GM04503 (cell line): ENCODE results near the gene RFFL.
"Not testable (repeated sequence)": the region's sequence is repeated elsewhere in the genome, so short reads cannot be mapped to it uniquely, and the experiment has no call there.

Experiments used
- DNase-seq: peaks from one replicate; pipeline ENCODE4 v3.0.0-alpha.2; 2012; ENCODE audit warnings: low read depth

The RFFL gene, protein sequence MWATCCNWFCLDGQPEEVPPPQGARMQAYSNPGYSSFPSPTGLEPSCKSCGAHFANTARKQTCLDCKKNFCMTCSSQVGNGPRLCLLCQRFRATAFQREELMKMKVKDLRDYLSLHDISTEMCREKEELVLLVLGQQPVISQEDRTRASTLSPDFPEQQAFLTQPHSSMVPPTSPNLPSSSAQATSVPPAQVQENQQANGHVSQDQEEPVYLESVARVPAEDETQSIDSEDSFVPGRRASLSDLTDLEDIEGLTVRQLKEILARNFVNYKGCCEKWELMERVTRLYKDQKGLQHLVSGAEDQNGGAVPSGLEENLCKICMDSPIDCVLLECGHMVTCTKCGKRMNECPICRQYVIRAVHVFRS

DNA sequence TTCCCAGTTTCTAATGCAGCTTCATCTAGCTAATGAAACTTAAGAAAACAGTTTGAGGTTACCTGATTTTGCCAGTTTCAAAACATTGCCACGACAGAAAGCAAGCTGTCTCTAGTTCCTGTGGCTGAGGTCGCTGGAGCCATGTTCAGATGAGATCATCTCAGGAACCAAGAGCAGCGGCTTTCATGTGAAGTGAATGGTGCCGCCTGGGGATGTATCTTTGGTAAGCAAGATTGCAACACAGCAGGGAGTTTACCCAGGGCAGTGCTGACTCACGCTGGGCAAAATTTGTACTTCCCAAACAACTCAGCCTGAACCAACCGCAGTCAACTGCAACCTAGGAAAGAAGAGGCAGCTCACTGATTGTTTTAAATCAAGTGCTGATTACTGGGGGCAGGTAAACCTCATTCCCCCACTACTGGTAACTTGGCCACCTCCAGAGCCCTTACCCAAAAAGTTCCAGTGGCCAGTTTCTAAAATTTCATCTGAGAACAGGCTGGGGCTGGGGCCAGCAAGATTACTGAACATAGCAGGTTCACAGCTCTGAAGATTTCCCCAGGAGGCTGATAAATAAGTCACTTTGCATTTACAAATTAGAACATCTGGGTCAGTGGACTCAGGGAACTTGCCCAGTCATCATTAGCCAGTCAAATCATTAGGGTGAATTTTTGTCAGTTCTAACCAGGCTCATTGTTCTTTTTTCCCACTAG is at the start of gene RFFL:
TSS of gene RFFL (minus strand) at position 194 of the 710 bp plus-strand sequence. CDS start 37,154 bp downstream, outside the sequence.
- DNase-seq = peak; percentile 94

DNA sequence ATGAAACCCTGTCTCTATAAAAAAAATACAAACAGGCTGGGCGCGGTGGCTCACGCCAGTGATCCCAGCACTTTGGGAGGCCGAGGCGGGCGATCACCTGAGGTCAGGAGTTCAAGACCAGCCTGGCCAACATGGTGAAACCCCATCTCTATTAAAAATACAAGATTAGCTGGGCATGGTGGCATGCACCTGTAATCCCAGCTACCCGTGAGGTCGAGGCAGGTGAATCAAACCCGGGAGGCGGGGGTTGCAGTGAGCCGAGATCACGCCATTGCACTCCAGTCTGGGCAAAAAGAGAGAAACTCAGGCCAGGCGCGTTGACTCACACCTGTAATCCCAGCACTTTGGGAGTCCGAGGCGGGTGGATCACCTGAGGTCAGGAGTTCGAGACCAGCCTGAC is 47.3 kb upstream of the RFFL start:
- DNase-seq = not testable (repeated sequence)

DNA sequence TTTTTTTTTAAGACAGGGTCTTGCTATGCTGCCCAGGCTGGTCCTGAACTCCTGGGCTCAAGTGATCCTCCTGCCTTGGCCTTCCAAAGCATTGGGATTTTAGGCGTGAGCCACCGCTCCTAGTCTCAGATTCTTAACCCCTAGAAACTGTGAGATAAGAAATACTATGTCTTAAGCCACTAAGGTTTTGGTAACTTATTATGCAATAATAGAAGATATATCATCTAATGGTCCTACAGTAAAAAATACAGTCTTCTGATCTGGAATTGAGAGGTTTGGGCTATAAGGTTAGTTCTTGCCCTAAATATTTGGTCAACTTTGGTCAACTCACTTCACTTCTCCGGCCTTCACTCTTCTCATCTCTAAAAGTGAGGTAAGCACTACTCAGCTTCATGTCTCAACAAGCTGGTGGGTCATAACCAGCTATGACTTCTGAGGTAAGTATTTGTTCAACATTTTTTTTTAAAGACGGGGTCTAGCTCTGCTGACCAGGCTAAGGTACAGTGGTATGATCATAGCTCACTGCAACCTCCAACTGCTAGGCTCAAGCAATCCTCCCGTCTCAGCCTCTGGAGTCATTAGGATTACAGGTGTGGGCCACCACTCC is 41.4 kb upstream of the RFFL start:
- DNase-seq = no peak

DNA sequence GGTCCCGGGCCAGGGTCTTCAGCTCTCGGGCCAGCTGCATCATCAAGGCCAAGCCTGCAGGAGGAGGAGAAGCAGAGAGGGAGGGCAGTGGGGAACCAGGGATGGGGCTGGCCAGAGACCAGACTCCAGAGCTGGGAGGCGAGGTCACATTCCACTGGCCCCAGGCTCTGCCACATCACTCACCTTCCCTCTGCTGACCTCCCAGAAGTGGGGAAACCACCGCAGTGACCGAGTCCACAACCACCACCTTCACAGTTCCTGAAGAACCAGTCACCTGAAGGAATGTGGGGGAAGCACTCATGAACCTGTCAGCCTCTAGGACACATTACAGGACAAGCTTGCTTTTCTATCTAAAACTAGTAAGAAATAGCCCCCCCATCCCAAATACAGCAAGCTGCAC is 39.8 kb upstream of the RFFL start:
- DNase-seq = no peak

DNA sequence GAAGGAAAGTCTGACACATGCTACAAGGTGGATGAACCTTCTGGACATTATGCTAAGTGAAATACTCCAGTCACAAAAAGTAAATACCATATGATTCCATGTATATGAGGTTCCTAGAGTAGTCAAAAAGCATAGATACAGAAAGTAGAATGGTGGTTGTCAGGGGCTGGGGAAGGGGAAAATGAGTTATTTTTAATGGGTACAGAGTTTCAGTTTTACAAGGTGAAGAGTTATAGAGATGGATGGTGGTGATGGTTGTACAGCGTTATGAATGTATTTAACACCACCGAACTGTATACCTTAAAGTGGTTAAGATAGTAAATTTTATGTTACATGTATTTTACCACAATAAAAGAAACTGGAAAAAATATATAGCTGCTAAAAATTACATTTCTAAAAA is 38.2 kb upstream of the RFFL start:
- no peak for DNase-seq

DNA sequence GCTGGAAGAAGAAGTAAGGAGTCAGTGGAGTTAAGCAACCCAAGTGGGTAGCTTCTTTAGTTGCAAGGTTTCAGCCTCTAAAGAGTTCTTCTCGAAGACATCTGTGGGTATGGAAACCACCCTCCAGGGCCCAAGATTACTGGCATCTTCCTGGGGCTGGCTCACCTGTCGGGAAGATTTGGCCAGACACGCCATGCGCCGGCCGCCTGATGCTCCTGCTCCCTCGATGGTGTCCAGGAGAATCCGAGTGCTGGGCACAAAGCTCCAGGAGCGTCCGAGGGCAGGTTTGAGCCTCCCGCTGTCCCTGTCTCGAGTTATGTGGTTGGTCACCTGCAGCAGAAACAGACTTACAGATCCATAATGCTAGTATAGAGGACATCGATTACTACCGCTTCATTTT is 37.5 kb upstream of the RFFL start:
- DNase-seq = no peak

DNA sequence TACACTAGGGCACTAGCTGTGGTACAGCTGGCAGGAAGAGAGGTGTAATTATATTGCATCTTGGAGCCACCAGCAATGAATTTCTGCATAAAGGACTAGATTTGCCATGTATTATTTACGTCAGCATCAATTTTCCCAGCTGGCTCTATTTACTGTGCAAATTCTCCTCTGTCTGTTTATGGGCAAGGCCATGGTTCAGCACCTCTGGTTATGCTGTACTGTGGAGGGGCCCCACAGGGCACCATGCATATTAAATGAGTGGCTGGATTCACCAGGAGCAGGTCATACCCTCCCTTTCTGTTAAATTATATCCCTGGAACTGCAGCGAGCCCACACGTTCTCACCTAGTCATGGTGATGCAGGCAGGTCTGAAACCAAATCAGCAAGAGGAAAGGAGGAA is 36.4 kb upstream of the RFFL start:
- DNase-seq = no peak

DNA sequence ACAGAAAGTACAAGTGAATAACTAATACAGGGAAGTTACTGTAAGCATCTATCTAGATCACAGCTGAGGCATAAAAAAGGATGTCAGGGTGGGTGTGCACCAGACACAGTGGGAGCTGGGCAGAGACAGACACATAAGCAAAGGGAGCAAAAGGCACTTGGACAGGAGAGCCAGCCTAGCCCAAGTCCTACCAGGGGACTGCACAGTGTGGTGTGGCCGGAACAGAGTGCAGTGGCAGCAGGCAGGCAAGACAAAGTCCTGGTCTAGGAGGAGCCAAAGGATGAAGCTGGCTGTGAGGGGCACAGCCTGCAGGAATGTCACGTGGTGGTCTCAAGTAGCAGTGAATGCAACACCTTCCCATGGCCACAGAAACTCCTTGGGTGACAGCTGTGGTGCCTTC is 34.3 kb upstream of the RFFL start:
- no peak for DNase-seq

DNA sequence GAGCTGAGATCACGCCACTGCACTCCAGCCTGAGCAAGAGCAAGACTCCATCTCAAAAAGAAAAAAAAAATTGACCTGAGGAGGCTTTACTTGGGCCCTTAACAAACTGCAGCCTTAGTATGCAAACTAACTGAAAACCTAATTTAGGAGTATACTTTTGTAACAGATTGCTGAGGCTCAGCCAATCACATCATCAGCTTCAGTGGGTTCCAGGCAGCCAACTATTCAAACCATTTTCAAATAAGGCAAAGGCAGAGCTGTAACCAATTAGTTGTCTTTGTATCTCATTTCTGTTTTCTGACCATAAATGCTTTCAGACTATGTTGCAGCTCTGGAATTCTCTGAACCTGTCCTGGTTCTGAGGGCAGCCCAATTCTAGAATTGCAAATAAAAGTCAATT is 32.2 kb upstream of the RFFL start:
- DNase-seq = no peak

DNA sequence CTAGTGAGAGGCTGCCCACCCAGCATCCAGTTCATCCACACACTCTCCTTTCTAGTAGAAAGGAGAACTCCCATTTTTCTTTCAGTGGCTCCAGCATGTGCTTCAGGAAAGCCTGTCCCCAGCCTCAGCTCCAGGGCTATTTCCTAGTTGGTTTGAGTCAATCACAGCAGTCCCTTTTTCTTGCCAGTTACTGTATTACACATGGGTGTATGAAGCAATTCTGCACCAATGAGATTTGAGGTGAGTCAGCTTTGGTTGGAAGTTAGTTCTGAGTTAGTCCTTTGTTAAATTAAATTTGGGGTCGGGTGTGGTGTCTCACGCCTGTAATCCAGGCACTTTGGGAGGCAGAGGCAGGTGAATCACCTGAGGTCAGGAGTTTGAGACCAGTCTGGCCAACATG is 31.4 kb upstream of the RFFL start:
- peak; percentile 71 for DNase-seq

DNA sequence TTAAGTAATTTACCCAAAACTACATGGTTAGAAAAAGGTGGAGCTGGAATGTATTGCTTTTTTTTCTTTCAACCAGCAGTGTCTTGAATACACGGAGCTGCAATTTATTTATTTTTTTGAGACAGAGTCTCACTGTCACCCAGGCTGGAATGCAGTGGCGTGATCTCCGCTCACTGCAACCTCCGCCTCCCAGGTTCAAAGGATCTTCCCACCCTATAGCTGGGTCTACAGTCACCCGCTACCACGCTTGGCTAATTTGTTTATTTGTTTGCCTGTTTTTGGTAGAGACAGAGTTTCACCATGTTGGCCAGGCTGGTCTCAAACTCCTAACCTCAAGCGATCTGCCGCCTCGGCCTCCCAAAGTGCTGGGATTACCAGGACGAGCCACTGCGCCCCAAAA is 27.2 kb upstream of the RFFL start:
- not testable (repeated sequence) for DNase-seq

DNA sequence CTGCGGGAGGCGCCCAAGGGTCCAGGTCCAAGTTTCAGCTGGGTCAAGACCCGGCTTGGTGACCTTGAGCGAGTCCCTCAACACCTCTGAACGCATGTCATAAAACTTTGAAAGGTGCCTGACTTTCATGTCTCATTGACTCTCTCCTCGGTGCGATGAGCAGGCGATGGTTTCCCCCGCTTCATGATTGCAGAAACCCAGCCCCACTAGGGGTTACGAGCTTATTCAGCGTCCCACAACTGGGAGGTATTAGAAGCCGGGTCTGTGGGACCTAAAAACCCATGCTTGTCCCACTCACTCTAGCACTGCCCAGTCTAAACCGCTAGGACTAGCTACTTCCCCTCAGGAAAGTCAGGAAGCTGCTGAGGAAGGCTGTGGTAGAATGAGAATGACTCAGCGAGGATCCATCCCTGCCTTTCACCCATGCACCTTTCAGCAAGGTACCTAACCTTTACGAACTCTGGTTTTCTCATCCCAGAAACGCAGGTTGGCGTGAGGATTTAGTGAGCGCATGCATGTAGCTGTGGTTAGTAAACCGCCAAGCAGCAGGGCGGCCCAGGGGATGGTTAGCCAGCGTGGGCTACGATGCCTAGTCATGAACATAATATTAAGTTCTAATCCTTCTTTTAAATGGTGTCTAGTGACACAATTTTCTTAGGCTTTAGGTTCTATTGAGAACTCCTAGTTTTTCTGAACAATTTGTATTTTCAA is 26.2 kb upstream of the RFFL start:
- no peak for DNase-seq

DNA sequence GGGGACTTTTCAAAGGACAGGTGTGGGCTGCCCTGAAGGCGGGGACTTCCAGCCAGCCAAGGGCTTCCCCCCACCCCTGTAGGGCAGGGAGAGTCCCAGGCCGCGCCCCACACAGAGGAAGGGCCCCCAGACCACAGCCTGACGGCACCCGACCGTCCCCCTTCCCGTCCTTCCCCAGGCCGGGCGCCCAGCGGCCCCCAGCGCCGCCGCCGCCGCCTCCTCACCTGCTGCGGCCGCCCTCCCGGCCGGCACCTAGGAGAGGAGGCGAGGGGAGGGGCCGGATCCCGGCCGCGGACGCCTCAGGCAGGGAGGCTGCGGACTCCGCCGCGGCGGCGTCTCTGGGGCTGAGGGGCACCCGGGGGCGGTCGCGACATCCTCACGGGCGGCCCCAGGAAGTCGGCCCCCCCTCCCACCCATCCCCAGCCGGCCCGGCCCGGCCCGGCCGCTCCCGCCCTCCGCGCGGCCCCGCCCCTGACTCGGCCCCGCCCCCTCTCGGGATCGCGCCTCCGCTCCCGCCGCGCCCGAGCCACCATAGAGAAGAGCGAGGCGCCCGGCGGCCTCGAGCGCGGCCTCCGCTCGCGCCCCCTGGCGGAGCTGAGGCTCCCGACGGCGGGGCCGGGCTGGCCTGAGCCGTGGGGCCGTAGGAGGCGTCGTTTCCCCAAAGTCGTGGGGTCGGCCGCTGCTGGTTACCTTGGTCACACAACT is 25.5 kb upstream of the RFFL start:
- no peak for DNase-seq

DNA sequence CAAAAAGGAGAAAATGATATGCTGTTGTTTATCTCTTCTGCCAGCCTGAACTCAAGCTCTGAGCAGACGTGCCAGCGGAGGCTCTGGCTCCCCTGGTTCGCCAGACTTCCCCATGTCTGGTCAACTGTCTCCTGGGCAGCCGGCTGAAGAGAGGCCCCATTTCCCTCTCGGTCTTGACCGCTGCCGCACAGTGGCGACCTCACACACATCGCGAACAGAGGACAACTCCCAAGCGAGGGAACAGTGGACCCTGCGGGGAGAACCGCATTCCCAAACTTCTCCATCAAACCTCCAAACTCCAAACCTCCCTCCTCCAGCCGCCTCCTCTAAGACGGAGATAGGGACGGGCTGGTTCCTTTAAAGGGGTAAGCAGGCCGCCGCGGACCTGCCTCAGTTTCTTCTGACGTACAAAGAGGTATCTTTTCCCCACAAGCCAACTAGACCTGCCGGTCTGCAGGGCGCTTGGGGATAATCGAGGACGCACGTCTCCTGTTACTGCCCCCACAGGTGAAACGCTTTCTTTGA is 24.9 kb upstream of the RFFL start:
- DNase-seq = no peak

DNA sequence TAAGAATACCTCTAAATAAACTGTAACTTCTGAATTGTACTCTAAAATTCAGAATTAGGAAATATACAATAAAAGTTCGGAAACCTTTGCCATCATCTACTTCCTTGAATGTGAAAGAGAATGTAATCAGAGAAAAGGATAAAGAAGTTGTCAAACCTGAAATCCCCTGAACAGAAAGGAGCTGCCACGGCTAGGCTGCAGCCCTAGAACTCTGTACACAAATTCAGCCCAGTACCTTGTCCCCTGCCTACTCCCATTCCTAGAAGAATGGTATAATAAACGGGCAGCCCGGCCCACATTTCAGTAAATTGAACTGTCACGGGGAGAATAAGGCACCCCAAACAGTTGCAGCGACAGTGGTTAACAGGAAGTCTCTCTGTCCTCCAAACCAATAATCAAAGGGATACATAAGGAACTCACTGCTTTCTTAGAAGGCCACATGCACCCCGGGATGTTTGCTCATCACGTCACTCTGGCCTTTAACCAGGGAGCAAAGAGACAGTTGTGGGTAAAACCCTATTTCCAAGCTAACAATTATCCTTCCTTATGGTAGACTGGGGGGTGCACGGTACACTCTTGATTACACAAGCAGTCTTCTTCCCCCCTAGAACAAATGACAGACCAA is 24.3 kb upstream of the RFFL start:
- no peak for DNase-seq

DNA sequence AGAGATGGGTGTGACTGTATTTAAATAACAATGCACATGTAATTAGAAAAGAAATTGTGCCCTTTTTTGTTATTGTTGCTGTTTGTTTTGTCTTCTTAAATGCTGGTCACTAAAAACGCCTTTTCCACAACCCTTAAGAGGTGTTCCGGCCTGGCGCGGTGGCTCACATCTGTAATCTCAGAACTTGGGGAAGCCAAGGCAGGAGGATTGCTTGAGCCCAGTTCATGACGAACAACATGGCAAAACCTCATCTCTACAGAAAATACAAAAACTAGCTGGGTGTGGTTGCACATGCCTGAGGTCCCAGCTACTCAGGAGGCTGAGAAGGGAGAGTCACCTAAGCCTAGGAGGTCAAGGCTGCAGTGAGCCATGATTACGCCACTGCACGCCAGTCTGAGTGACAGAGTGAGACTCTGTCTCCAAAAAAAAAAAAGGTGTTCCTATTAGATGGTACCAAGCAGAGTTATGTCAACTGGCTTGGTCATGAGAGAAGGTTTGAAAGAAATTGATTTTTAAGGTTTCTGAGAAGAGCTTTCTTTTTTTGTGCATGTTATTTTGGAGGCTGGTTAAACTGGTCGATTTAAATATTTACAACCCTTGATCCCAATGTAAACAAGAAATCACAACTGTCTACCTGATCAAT is 23.5 kb upstream of the RFFL start:
- DNase-seq = no peak

DNA sequence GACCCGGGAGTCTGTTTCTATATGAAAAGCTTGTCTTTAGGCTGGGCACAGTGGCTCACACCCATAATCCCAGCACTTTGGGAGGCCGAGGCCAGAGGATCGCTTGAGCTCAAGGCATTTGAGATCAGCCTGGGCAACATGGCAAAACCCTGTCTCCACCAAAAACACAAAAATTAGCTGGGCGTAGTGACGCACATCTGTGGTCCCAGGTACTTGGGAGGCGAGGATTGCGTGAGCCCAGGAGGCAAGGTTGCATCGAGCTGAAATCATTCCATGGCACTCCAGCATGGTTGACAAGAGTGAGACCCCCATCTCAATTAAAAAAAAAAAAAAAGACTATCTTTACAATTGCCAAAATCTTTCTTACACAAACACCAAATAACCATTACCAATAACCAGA is 22.7 kb upstream of the RFFL start:
- no peak for DNase-seq

DNA sequence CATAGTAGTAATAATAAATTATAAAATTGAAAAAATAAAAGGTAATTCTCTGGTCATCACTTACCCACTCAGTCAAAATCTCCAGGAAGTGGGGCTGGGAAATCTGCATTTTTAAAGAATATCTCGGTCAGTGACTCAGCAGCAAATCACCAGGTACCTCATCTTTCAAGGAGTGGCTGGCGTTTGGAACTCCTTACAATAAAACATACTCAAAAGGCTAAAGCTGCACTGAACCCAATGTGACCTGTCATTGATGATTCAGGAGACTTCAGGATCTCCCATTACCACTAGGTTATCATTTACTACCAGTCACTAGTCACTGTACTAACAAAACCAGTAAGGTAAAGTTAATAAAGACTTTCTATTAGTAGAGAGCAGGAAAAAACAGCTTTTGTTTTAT is 21.5 kb upstream of the RFFL start:
- DNase-seq = no peak

DNA sequence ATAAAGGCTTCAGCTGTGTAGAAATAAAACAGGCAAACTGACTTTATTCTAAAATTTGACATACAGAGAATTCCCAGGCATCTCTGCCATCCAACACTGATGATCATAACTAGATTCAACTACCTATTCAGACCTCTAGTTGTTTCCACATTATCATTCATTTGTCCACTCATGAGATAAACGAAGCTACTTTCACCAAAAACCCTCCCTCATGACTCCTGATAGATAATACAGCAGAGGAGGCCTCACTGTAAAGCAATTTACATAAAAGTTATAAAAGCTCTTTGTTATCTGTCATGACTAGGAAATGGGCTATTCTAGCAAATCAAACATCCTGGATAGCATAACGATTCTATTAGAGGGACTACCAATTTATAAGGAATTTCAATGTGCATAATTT is 19.6 kb upstream of the RFFL start:
- no peak for DNase-seq

DNA sequence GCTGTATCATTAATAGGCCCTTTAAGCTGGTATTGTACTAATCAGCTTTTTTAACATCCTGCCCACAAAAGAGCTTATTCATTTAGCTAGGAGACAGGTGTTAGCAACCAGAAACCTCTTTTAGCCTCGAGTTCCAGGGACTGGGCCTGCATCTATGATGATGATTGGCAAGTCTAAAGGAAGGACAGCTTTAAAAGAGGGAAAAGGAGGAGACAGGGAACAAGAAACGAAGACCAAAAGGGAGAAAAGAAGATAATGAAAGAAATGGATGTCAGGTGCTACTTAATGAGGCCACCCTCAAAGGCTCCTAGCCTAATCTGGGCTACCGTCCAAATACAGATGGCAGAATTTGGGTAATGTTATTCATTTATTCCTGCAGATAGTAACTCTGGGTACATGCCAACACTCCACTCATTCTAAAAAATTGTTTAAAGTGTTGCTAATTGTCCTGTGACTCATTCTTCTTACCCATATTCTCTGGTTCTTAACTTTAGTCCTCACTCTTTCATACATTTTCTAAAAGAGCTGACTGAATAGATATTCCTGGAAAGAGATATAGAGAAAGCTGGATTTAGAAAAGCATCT is 18.7 kb upstream of the RFFL start:
- peak; percentile 61 for DNase-seq
